ENCODE data around the gene ADIG.

The ADIG gene

GRCh38 chr20:38558596-38559360 is 22.2 kb upstream of the ADIG start:
- TF ChIP-seq ZFX (IDR thresholded peaks at IDR 0.05; ENCODE audit: borderline replicate concordance) (no peak), CTCF (IDR thresholded peaks at IDR 0.05) (no peak)
- no peak overlapping the region for H3K27ac ChIP-seq

- no peak overlapping the region for H3K27ac ChIP-seq
- no peak for TF ChIP-seq ZFX (IDR thresholded peaks at IDR 0.05; ENCODE audit: borderline replicate concordance)
- no peak for TF ChIP-seq CTCF (IDR thresholded peaks at IDR 0.05)
Observed at GRCh38 chr20:38559764-38560163, 21.2 kb upstream of the ADIG start.

GRCh38 chr20:38563802-38564431 is 17.1 kb upstream of the ADIG start:
- no peak overlapping the region for H3K27ac ChIP-seq
- TF ChIP-seq ZFX (IDR thresholded peaks at IDR 0.05; ENCODE audit: borderline replicate concordance), result no peak
- no peak for TF ChIP-seq CTCF (IDR thresholded peaks at IDR 0.05)

- TF ChIP-seq CTCF (IDR thresholded peaks at IDR 0.05) (no peak), ZFX (IDR thresholded peaks at IDR 0.05; ENCODE audit: borderline replicate concordance) (no peak)
Observed at GRCh38 chr20:38564680-38565079, 16.3 kb upstream of the ADIG start.

GRCh38 chr20:38566036-38566598 is 14.9 kb upstream of the ADIG start:
- TF ChIP-seq ZFX (IDR thresholded peaks at IDR 0.05; ENCODE audit: borderline replicate concordance) (no peak), CTCF (IDR thresholded peaks at IDR 0.05) (no peak)
- H3K27ac ChIP-seq, result no peak overlapping the region

More at GRCh38 chr20:38564680-38565079, 16.3 kb upstream of the ADIG start:
- no peak overlapping the region for H3K27ac ChIP-seq

GRCh38 chr20:38569747-38570525 is 11.1 kb upstream of the ADIG start:
- TF ChIP-seq CTCF (IDR thresholded peaks at IDR 0.05) (no peak), ZFX (IDR thresholded peaks at IDR 0.05; ENCODE audit: borderline replicate concordance) (no peak)
- H3K27ac ChIP-seq, result no peak overlapping the region

Data from 22Rv1 (cell line).